H1 (cell line): ENCODE data around the gene TAOK1. TPM values are rescaled to one million over a fixed set of nuclear protein-coding genes. Genes with fewer than 3 reads are reported as not detected.

Experiments
- BRCA1 ChIP-seq: IDR thresholded peaks from 2 replicates; pipeline ENCODE4 v1.6.1; 2012; ENCODE audit warnings: low read depth, low read length, improper control_type of control experiment
- CHD1 ChIP-seq: IDR thresholded peaks from 2 replicates; pipeline ENCODE4 v1.6.1; 2012; ENCODE audit warnings: low read depth, low read length, improper control_type of control experiment
- CHD7 ChIP-seq: fragments of 300-600 bp; sonication (generic); IDR thresholded peaks from 2 replicates; pipeline ENCODE4 v1.7.1; 2012; ENCODE audit warnings: low read length, moderate library complexity, mild to moderate bottlenecking, inconsistent platforms; ENCODE audit not compliant: insufficient replicate concordance
- KDM5A ChIP-seq: fragments of 200-600 bp; IDR thresholded peaks from 2 replicates; pipeline ENCODE4 v1.7.1; 2012; ENCODE audit warnings: mild to moderate bottlenecking, low read length, inconsistent platforms, mixed read lengths
- SIN3A ChIP-seq, 2 experiments: IDR thresholded peaks in 1 of 2; conservative IDR thresholded peaks in 1 of 2; 2 replicates each; pipeline ENCODE4 v1.6.1; 2011 to 2012; ENCODE audit warnings: low read length in 2 of 2, improper control_type of control experiment in 1 of 2, low read depth in 1 of 2, mild to moderate bottlenecking in 1 of 2
- SIRT6 ChIP-seq: IDR thresholded peaks from one replicate; pipeline ENCODE4 v1.7.1; 2012; ENCODE audit warnings: low read length, inconsistent platforms
- TEAD4 ChIP-seq: IDR thresholded peaks from 2 replicates; pipeline ENCODE4 v1.6.1; 2012; ENCODE audit warnings: low read depth, low read length, inconsistent platforms, mixed read lengths
- YY1 ChIP-seq: IDR thresholded peaks from 2 replicates; pipeline ENCODE4 v1.6.1; 2011; ENCODE audit warnings: low read depth, mild to moderate bottlenecking, low read length
- polyA plus RNA-seq, 7 experiments: library from polyadenylated mRNA; depleted of rRNA in 3 of 7; stranded (reverse) in 5 of 7; unstranded in 2 of 7; fragments of >200 nt in 5 of 7; fragments of 200-250 nt in 2 of 7; gene quantifications; 1 replicate in 5 of 7; 2 replicates in 1 of 7; 4 replicates in 1 of 7; pipeline versions ENCODE4 v1.2.1 to v1.2.3, GENCODE V29; 2011 to 2013; ENCODE audit warnings: missing spikeins in 2 of 7, mixed read lengths in 2 of 7
- total RNA-seq: library from RNA; stranded (reverse); fragmentation: NEBNext Ultra II Directional; extraction: Animal tissue kit (Norgen Biotek cat#: 25700); gene quantifications from 2 replicates; pipeline ENCODE4 v1.2.1, GENCODE V29; 2021
- TF ChIP-seq, protein P1 (sequence below): IDR thresholded peaks from 2 replicates; pipeline ENCODE4 v1.6.1; 2011; ENCODE audit warnings: low read depth, mild to moderate bottlenecking, low read length; ENCODE audit not compliant: insufficient read depth

Gene TAOK1
- total and polyA plus RNA-seq, 2 of the 8 experiments (the other 6 are each of a cell fraction or from before 2014, with no cell fraction given), result 12.2 to 90.6 TPM

DNA sequence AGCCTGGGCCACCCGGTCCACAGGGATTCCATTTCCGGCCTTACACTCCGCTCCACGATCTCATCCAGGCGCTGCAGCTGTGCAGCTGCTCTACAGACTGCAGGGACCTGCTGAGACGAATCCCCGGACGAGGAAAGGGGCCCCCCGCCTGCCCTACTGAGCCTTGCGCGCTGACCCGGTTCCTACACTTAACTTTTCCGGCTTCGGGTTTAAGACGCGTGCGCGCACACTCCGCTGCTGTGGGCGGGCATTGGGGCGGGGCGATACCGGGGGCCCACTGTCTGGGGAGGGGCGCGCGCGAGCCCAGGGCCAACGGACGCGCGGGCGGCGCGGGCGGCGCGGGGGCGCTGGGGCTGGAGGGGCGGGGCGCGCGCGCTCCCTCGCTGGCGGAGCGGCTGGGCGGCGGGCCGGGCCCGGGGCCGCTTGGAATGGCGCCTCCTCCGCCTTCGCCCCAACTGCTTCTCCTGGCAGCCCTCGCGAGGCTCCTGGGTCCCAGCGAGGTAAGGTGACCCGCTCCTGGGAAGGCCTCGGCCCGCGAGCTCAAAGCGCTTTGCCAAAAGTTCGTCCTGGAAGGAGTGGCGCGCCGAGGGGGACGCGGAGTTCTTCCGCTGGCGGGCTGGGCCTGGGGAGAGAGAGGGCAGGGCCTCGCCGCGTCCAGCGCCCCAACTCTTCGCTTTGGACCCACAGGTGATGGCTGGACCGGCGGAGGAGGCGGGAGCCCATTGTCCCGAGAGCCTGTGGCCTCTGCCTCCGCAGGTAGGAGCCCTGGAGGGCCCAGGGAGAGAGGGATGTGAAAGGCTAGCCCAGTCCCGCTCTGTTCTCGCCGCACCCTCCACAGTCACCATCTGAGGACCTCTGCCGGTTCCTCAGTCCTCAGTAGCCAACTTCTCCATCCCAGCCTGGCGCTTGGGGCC, 178.4 kb downstream of the TAOK1 start, which contains the start of gene TP53I13 (continued):
- TF ChIP-seq CHD7, result no peak
- no peak for TF ChIP-seq YY1
- no peak for TF ChIP-seq BRCA1
- TF ChIP-seq, protein P1, sequence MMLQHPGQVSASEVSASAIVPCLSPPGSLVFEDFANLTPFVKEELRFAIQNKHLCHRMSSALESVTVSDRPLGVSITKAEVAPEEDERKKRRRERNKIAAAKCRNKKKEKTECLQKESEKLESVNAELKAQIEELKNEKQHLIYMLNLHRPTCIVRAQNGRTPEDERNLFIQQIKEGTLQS, result no peak
- no peak for TF ChIP-seq TEAD4
- TF ChIP-seq CHD1, result no peak
- no peak for TF ChIP-seq SIRT6
- no peak for TF ChIP-seq KDM5A
- 0 out of 4 replicates have a peak, but pooled peaks of 1 of the 2 experiments have one; percentile 31 for TF ChIP-seq SIN3A (conservative IDR thresholded peaks at IDR 0.05 in 1 of 2, IDR thresholded peaks at IDR 0.05 in 1 of 2; ENCODE audit: low read depth in 1 of 2, low read length in 2 of 2)
